H1 (cell line): Measurements from ENCODE around the gene DHCR7. TPM values are rescaled to one million over a fixed set of nuclear protein-coding genes. Genes with fewer than 3 reads are reported as not detected.

Experiments used
- CTCF ChIA-PET: fragments of 300-600 bp; sonication (Branson Sonifier 250); formaldehyde crosslinking; loops from one replicate; lab custom pipeline; 2021; ENCODE audit not compliant: partially characterized antibody; lab: Charles Lee
- POLR2A ChIA-PET: fragments of 300-600 bp; sonication (Branson Sonifier 250); formaldehyde crosslinking; loops from one replicate; lab custom pipeline; 2021; ENCODE audit warnings: inconsistent platforms; ENCODE audit not compliant: partially characterized antibody; lab: Charles Lee
- DNase-seq, 2 experiments: peaks; one replicate each; pipeline versions ENCODE4 v3.0.0 to v3.0.0-alpha.2; 2010 to 2022; ENCODE audit warnings: low spot score in 2 of 2, low read depth in 1 of 2, mixed read lengths in 1 of 2
- FAIRE-seq: peaks from 2 replicates; lab custom pipeline; 2011; peaks lifted over from hg19 to GRCh38; lab: Jason Lieb, UNC
- H2AFZ ChIP-seq: 2 replicates; pipeline ENCODE4 v1.8.1; 2012; ENCODE audit warnings: low read length, inconsistent platforms
- H2AK5ac ChIP-seq: 2 replicates; pipeline ENCODE4 v1.6.1; 2013; ENCODE audit warnings: low read depth, low read length
- H2BK120ac ChIP-seq: replicated peaks from 2 replicates; pipeline ENCODE3; 2013; ENCODE audit warnings: low read depth, low read length, inconsistent platforms
- H2BK12ac ChIP-seq: 2 replicates; pipeline ENCODE4 v1.6.1; 2013; ENCODE audit warnings: low read depth, low read length
- H2BK15ac ChIP-seq: 2 replicates; pipeline ENCODE4 v1.6.1; 2013; ENCODE audit warnings: low read length
- H2BK20ac ChIP-seq: 2 replicates; pipeline ENCODE4 v1.6.1; 2013; ENCODE audit warnings: low read length
- H2BK5ac ChIP-seq: 2 replicates; pipeline ENCODE4 v1.6.1; 2013; ENCODE audit warnings: low read depth, low read length
- H3K14ac ChIP-seq: 2 replicates; pipeline ENCODE4 v1.6.1; 2013; ENCODE audit warnings: inconsistent platforms; ENCODE audit not compliant: insufficient read length
- H3K18ac ChIP-seq: 2 replicates; pipeline ENCODE4 v1.6.1; 2013; ENCODE audit warnings: low read length; ENCODE audit errors: extremely low read depth
- H3K23ac ChIP-seq: 2 replicates; pipeline ENCODE4 v1.6.1; 2013; ENCODE audit warnings: inconsistent platforms; ENCODE audit not compliant: insufficient read length
- H3K23me2 ChIP-seq: 2 replicates; pipeline ENCODE4 v1.6.1; 2013; ENCODE audit warnings: low read depth, low read length
- H3K27ac ChIP-seq: 2 replicates; pipeline ENCODE4 v1.6.1; 2011; ENCODE audit warnings: low read depth, low read length, inconsistent platforms
- H3K27me3 ChIP-seq, 4 experiments: replicated peaks in 1 of 4; 1 replicate in 1 of 4; 2 replicates in 3 of 4; pipeline versions ENCODE4 v1.6.1 to v1.8.1; 2011 to 2013; ENCODE audit warnings: low read length in 3 of 4, mild to moderate bottlenecking in 3 of 4, inconsistent platforms in 2 of 4, mixed read lengths in 2 of 4, moderate library complexity in 1 of 4; ENCODE audit not compliant: control insufficient read depth in 3 of 4, insufficient read depth in 3 of 4; ENCODE audit errors: extremely low read depth in 1 of 4
- H3K36me3 ChIP-seq, 4 experiments: 2 replicates each; pipeline versions ENCODE4 v1.6.1 to v1.8.1; 2011 to 2013; ENCODE audit warnings: mild to moderate bottlenecking in 4 of 4, low read length in 3 of 4, moderate library complexity in 2 of 4, control low read depth in 1 of 4, inconsistent platforms in 1 of 4; ENCODE audit not compliant: insufficient read depth in 4 of 4, control insufficient read depth in 2 of 4
- H3K4ac ChIP-seq: replicated peaks from 2 replicates; pipeline ENCODE3; 2013; ENCODE audit warnings: low read length, low read depth, mixed read lengths, inconsistent platforms; ENCODE audit not compliant: insufficient read length
- H3K4me1 ChIP-seq, 4 experiments: replicated peaks in 1 of 4; 1 replicate in 1 of 4; 2 replicates in 3 of 4; pipeline versions ENCODE4 v1.6.1 to v1.8.1; 2011 to 2013; ENCODE audit warnings: low read length in 3 of 4, inconsistent platforms in 2 of 4, mixed read lengths in 1 of 4; ENCODE audit not compliant: insufficient read depth in 4 of 4, control insufficient read depth in 3 of 4
- H3K4me2 ChIP-seq, 2 experiments: 2 replicates each; pipeline versions ENCODE4 v1.6.1 to v1.8.1; 2011 to 2013; ENCODE audit warnings: low read depth in 2 of 2, low read length in 2 of 2, control low read depth in 1 of 2, inconsistent platforms in 1 of 2, mild to moderate bottlenecking in 1 of 2; ENCODE audit not compliant: insufficient read depth in 1 of 2
- H3K4me3 ChIP-seq, 4 experiments: fragments of 200-600, 300-600 bp in 1 of 4; sonication (generic), shearing (Covaris generic), sonication (Bioruptor Twin) in 1 of 4; 2 replicates each; pipeline versions ENCODE4 v1.5.1 to v1.8.1; 2011 to 2016; ENCODE audit warnings: low read length in 4 of 4, low read depth in 3 of 4, control low read depth in 2 of 4, inconsistent platforms in 2 of 4, mild to moderate bottlenecking in 2 of 4, mixed read lengths in 1 of 4, moderate library complexity in 1 of 4; ENCODE audit not compliant: insufficient read depth in 2 of 4; ENCODE audit errors: extremely low read depth in 1 of 4
- H3K56ac ChIP-seq: replicated peaks from 2 replicates; pipeline ENCODE3; 2013; ENCODE audit warnings: low read depth, mild to moderate bottlenecking, mixed read lengths, low read length, inconsistent platforms; ENCODE audit not compliant: insufficient read length
- H3K79me1 ChIP-seq: 2 replicates; pipeline ENCODE4 v1.6.1; 2013; ENCODE audit warnings: low read depth, low read length, control low read depth
- H3K79me2 ChIP-seq, 2 experiments: 2 replicates each; pipeline versions ENCODE4 v1.6.1 to v1.8.1; 2012 to 2013; ENCODE audit warnings: low read length in 2 of 2, mild to moderate bottlenecking in 2 of 2, inconsistent platforms in 1 of 2; ENCODE audit not compliant: insufficient read depth in 2 of 2, control insufficient read depth in 1 of 2
- H3K9ac ChIP-seq, 4 experiments: replicated peaks in 1 of 4; 1 replicate in 1 of 4; 2 replicates in 3 of 4; pipeline versions ENCODE4 v1.6.1 to v1.8.1; 2011 to 2013; ENCODE audit warnings: low read depth in 3 of 4, low read length in 3 of 4, control low read depth in 2 of 4, mild to moderate bottlenecking in 2 of 4, moderate library complexity in 2 of 4, inconsistent platforms in 1 of 4; ENCODE audit errors: extremely low read depth in 1 of 4
- H3K9me3 ChIP-seq, 2 experiments: 2 replicates each; pipeline versions ENCODE4 v1.6.1 to v1.8.1; 2012 to 2013; ENCODE audit warnings: mild to moderate bottlenecking in 2 of 2, moderate library complexity in 2 of 2, control low read depth in 1 of 2, inconsistent platforms in 1 of 2, low read depth in 1 of 2, low read length in 1 of 2, mixed read lengths in 1 of 2; ENCODE audit not compliant: insufficient read depth in 2 of 2
- H4K20me1 ChIP-seq, 2 experiments: replicated peaks in 1 of 2; 2 replicates each; pipeline versions ENCODE3 to v1.8.1; 2011 to 2013; ENCODE audit warnings: inconsistent platforms in 2 of 2, low read length in 2 of 2, mild to moderate bottlenecking in 1 of 2; ENCODE audit not compliant: insufficient read depth in 2 of 2, control insufficient read depth in 1 of 2
- H4K5ac ChIP-seq: 2 replicates; pipeline ENCODE4 v1.6.1; 2013; ENCODE audit warnings: low read length, low read depth, mixed read lengths, inconsistent platforms; ENCODE audit not compliant: insufficient read length
- H4K8ac ChIP-seq: 2 replicates; pipeline ENCODE4 v1.8.0; 2013; ENCODE audit warnings: mild to moderate bottlenecking, moderate library complexity, low read length, inconsistent platforms; ENCODE audit not compliant: insufficient read depth; ENCODE audit errors: extremely low read depth
- H4K91ac ChIP-seq: replicated peaks from 2 replicates; pipeline ENCODE3; 2013; ENCODE audit warnings: low read length, mixed read lengths, inconsistent platforms; ENCODE audit not compliant: insufficient read length
- ASH2L ChIP-seq: fragments of 200-600, 300-600 bp; sonication (generic); IDR thresholded peaks from one replicate; pipeline ENCODE4 v1.7.1; 2017; ENCODE audit warnings: low read length
- JUN ChIP-seq: IDR thresholded peaks from 2 replicates; pipeline ENCODE4 v1.6.1; 2011; ENCODE audit warnings: low read depth, mild to moderate bottlenecking, improper control_type of control experiment, low read length
- KDM1A ChIP-seq: fragments of 200-600, 300-600 bp; sonication (generic); IDR thresholded peaks from 2 replicates; pipeline ENCODE4 v1.7.1; 2016; ENCODE audit warnings: mild to moderate bottlenecking, low read length, borderline replicate concordance
- SAP30 ChIP-seq: fragments of 300-600 bp; sonication (generic); IDR thresholded peaks from 2 replicates; pipeline ENCODE4 v1.7.1; 2012; ENCODE audit warnings: low read length, moderate library complexity, mild to moderate bottlenecking, inconsistent platforms; ENCODE audit not compliant: insufficient read depth, insufficient replicate concordance
- SUZ12 ChIP-seq: fragments of 200-600 bp; sonication (generic); IDR thresholded peaks from 2 replicates; pipeline ENCODE4 v1.6.1; 2012; ENCODE audit warnings: mild to moderate bottlenecking, inconsistent platforms, low read length, moderate library complexity, mixed read lengths
- TAF7 ChIP-seq: optimal IDR thresholded peaks from 2 replicates; pipeline ENCODE3; 2011; ENCODE audit warnings: low read depth, mild to moderate bottlenecking, inconsistent platforms, low read length, moderate library complexity, borderline replicate concordance
- WGBS, 2 experiments: shearing (Covaris generic) in 1 of 2; methylation state at CpG; one replicate each; pipeline versions ENCODE4 v1.1.6 to v1.1.7; 2013 to 2015; ENCODE audit warnings: low lambda C conversion rate in 2 of 2, mixed read lengths in 2 of 2, inconsistent platforms in 1 of 2, low coverage in 1 of 2, missing lambda C conversion rate in 1 of 2; ENCODE audit not compliant: insufficient replicate concordance in 2 of 2, insufficient coverage in 1 of 2, insufficient read length in 1 of 2; ENCODE audit errors: extremely low coverage in 1 of 2, missing lambda C conversion rate in 1 of 2; 5-methylcytosine and 5-hydroxymethylcytosine counted together
- polyA plus RNA-seq, 7 experiments: library from polyadenylated mRNA; depleted of rRNA in 3 of 7; stranded (reverse) in 5 of 7; unstranded in 2 of 7; fragments of >200 nt in 5 of 7; fragments of 200-250 nt in 2 of 7; gene quantifications; 1 replicate in 5 of 7; 2 replicates in 1 of 7; 4 replicates in 1 of 7; pipeline versions ENCODE4 v1.2.1 to v1.2.3, GENCODE V29; 2011 to 2013; ENCODE audit warnings: missing spikeins in 2 of 7, mixed read lengths in 2 of 7
- total RNA-seq: library from RNA; stranded (reverse); fragmentation: NEBNext Ultra II Directional; extraction: Animal tissue kit (Norgen Biotek cat#: 25700); gene quantifications from 2 replicates; pipeline ENCODE4 v1.2.1, GENCODE V29; 2021

Gene DHCR7
- total and polyA plus RNA-seq, 2 of the 8 experiments (the other 6 are each of a cell fraction or from before 2014, with no cell fraction given) = 144 to 157 TPM

DNA sequence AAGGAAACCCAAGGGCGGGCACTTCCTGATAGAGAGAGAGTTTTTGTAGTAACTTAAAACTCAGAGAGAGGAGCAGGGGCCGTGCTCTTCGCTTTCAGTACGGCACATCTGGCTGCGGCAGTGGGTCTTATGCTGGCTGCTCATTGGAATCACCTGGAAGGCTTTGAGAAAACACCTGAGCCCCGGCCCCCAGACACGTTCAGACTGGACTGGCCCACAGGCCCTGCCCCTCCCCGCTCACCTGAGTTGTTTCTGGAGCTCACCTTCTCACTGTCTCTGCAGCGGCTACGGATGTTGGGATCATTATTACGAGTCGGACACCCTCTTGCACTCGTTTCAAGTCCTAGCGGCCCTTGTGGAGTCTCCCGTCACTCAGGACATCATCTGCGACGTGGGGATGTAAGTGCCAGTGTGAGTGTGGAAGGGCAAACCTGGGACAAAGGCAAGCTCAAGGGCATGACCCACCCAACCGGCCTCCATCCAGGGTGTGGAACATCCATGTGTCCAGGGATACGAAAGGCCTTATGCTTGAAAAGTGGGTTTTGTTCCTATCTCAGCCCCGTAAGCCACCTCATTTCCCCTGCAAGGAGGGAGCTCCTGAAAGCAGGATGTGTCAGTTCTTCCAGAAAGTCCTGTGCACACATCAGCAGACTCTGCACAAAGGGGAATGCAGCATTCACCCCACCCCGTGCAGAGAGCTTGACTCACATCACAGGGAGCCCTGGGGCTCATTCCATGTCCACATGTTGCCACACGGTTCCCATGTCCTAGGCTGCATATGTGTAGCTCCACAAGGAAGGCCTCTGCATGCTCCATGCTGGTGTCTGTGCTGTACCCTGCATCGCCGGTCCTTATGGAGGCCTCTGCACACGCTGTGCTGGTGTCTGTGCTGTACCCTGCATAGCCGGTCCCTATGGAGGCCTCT lies 10.2 kb upstream of the DHCR7 start:
- peaks cover 3% of the 10 kb centered on the region; the same call in 1 of the 2 replicates for H3K79me1 ChIP-seq
- H2BK12ac ChIP-seq = no peak overlapping the region
- no peak overlapping the region for H4K5ac ChIP-seq
- ChIA-PET POLR2A (interaction anchor here (0.9 kb wide), 1 partner anchor 10 kb away, joined by 6 read pairs; the partner anchor contains the start of gene DHCR7), CTCF (interaction anchor here (1.0 to 1.2 kb wide), 2 partner anchors 39 to 667 kb away, joined by 3 read pairs; no protein-coding TSS in a partner anchor)
- DNase-seq = no peak
- no peak overlapping the region for H2BK20ac ChIP-seq
- H3K9me3 ChIP-seq = no peaks in the 10 kb centered on the region
- H3K14ac ChIP-seq = no peak overlapping the region
- no peak overlapping the region for H2BK15ac ChIP-seq
- H3K23ac ChIP-seq = no peak overlapping the region
- no peak overlapping the region for H2AFZ ChIP-seq
- H2BK120ac ChIP-seq = no peak overlapping the region
- H2BK5ac ChIP-seq = no peak overlapping the region
- H4K8ac ChIP-seq = no peak overlapping the region
- TF ChIP-seq JUN (no peak), SAP30 (no peak), ASH2L (no peak), KDM1A (no peak), TAF7 (no peak), SUZ12 (no peak)
- H3K36me3 ChIP-seq = peaks cover 4 to 24% (median 9%) of the 10 kb centered on the region in 4 experiments; a peak in 5 of 8 replicates
- H4K20me1 ChIP-seq = peaks cover 8 to 11% of the 10 kb centered on the region in 2 experiments
- H3K23me2 ChIP-seq = peaks cover 1% of the 10 kb centered on the region; the same call in 1 of the 2 replicates
- WGBS, 2 experiments = 93% methylated on average over 26 of the region's 26 CpGs; no CpG with 5 or more reads in 1 of the 2 experiments
- no peak overlapping the region for H3K4me3 ChIP-seq
- H3K27me3 ChIP-seq = no peaks in the 10 kb centered on the region
- no peak overlapping the region for H3K4ac ChIP-seq
- H3K9ac ChIP-seq = no peak overlapping the region
- H4K91ac ChIP-seq = no peak overlapping the region
- peaks cover 0 to 4% of the 10 kb centered on the region in 2 experiments; a peak in 1 of 4 replicates for H3K79me2 ChIP-seq
- peaks cover 0 to 3% (median 1%) of the 10 kb centered on the region in 4 experiments; a peak in 2 of 7 replicates for H3K4me1 ChIP-seq
- no peak for FAIRE-seq
- no peak overlapping the region for H3K27ac ChIP-seq
- no peak overlapping the region for H2AK5ac ChIP-seq
- no peak overlapping the region for H3K18ac ChIP-seq
- H3K56ac ChIP-seq = no peak overlapping the region
- no peak overlapping the region for H3K4me2 ChIP-seq
